GM23338 (cell line): ENCODE results near the gene DPH7. TPM values are rescaled to one million over a fixed set of nuclear protein-coding genes. Genes with fewer than 3 reads are reported as not detected.

Source experiments
- ATAC-seq: fragments of 200-7000 bp; cut with Tn5 transposase; 3 replicates; pipeline ENCODE4 v1.9.1; 2020
- DNase-seq: peaks from one replicate; pipeline ENCODE4 v3.0.0-alpha.2; 2015; ENCODE audit warnings: low spot score
- H2AFZ ChIP-seq: fragments of 200-600 bp; sonication (generic); 2 replicates; pipeline ENCODE4 v1.8.0; 2016; ENCODE audit warnings: antibody characterized with exemption, mild to moderate bottlenecking, moderate library complexity
- H3F3A ChIP-seq: fragments of 200-600 bp; sonication (generic); replicated peaks from 2 replicates; pipeline ENCODE4 v1.8.0; 2017; ENCODE audit warnings: antibody characterized with exemption, mixed run types, low read depth
- H3K27ac ChIP-seq: fragments of 200-600 bp; sonication (generic); 2 replicates; pipeline ENCODE4 v1.6.1; 2016; ENCODE audit warnings: low read depth
- H3K27me3 ChIP-seq: fragments of 200-600 bp; sonication (generic); 2 replicates; pipeline ENCODE4 v1.8.0; 2016; ENCODE audit warnings: mild to moderate bottlenecking, mixed run types, moderate library complexity; ENCODE audit not compliant: insufficient read depth
- H3K36me3 ChIP-seq: fragments of 200-600 bp; sonication (generic); 2 replicates; pipeline ENCODE4 v1.8.0; 2016; ENCODE audit warnings: mild to moderate bottlenecking; ENCODE audit not compliant: insufficient read depth
- H3K4me1 ChIP-seq: fragments of 200-600 bp; sonication (generic); 2 replicates; pipeline ENCODE4 v1.8.0; 2016; ENCODE audit warnings: mild to moderate bottlenecking, moderate library complexity; ENCODE audit not compliant: insufficient read depth
- H3K4me2 ChIP-seq: fragments of 200-600 bp; sonication (generic); 2 replicates; pipeline ENCODE4 v1.7.1; 2017; ENCODE audit warnings: mixed run types
- H3K4me3 ChIP-seq: fragments of 200-600 bp; sonication (generic); 2 replicates; pipeline ENCODE4 v1.6.1; 2016; ENCODE audit warnings: mixed run types
- H3K79me2 ChIP-seq: fragments of 200-600 bp; sonication (generic); replicated peaks from 2 replicates; pipeline ENCODE4 v1.8.0; 2017; ENCODE audit warnings: mild to moderate bottlenecking; ENCODE audit not compliant: insufficient read depth
- H3K9me2 ChIP-seq: fragments of 200-600 bp; sonication (generic); 2 replicates; pipeline ENCODE4 v1.8.0; 2017; ENCODE audit not compliant: insufficient read depth
- H4K20me1 ChIP-seq: fragments of 200-600 bp; sonication (generic); replicated peaks from 2 replicates; pipeline ENCODE4 v1.8.0; 2017; ENCODE audit warnings: mild to moderate bottlenecking; ENCODE audit not compliant: insufficient read depth
- H3K27ac Mint-ChIP-seq: 2 replicates; pipeline ENCODE4 v1.8.0; 2020; ENCODE audit warnings: inconsistent platforms, mild to moderate bottlenecking, moderate library complexity, mixed read lengths
- H3K27me3 Mint-ChIP-seq: 3 replicates; pipeline ENCODE4 v1.8.0; 2022; ENCODE audit warnings: low read depth, mild to moderate bottlenecking, moderate library complexity, mixed read lengths, inconsistent platforms; ENCODE audit not compliant: insufficient read depth, poor library complexity
- H3K36me3 Mint-ChIP-seq: 3 replicates; pipeline ENCODE4 v1.8.0; 2021; ENCODE audit warnings: low read depth, mild to moderate bottlenecking, inconsistent platforms, moderate library complexity, mixed read lengths
- H3K4me1 Mint-ChIP-seq: 3 replicates; pipeline ENCODE4 v1.8.0; 2020; ENCODE audit warnings: mild to moderate bottlenecking, inconsistent platforms, mixed read lengths
- H3K4me3 Mint-ChIP-seq: 3 replicates; pipeline ENCODE4 v1.8.0; 2021; ENCODE audit warnings: moderate library complexity, mild to moderate bottlenecking, inconsistent platforms, mixed read lengths
- H3K9me3 Mint-ChIP-seq: 3 replicates; pipeline ENCODE4 v1.8.0; 2020; ENCODE audit warnings: moderate library complexity, mild to moderate bottlenecking, inconsistent platforms, mixed read lengths
- CTCF ChIP-seq, 2 experiments: fragments of 200-600 bp in 1 of 2; sonication (generic) in 1 of 2; conservative IDR thresholded peaks; 2 replicates each; pipeline versions ENCODE4 v1.5.1 to v1.6.1; 2016 to 2017; ENCODE audit warnings: antibody characterized with exemption in 2 of 2, low read depth in 2 of 2, mild to moderate bottlenecking in 2 of 2, moderate library complexity in 1 of 2
- JUNB ChIP-seq: IDR thresholded peaks from one replicate; pipeline ENCODE4 v1.6.1; 2016; ENCODE audit warnings: antibody characterized with exemption; ENCODE audit not compliant: unreplicated experiment
- NANOG ChIP-seq: IDR thresholded peaks from 2 replicates; pipeline ENCODE4 v1.6.1; 2016; ENCODE audit warnings: antibody characterized with exemption, borderline replicate concordance
- ZNF331 ChIP-seq: fragments of 250-450 bp; sonication (Bioruptor Pico); IDR thresholded peaks from 2 replicates; pipeline ENCODE4 v1.5.0; 2020; ENCODE audit warnings: low read depth, mild to moderate bottlenecking, moderate library complexity
- ZNF462 ChIP-seq: fragments of 250-450 bp; sonication (Bioruptor Pico); IDR thresholded peaks from 2 replicates; pipeline ENCODE4 v1.5.0; 2020; ENCODE audit warnings: mild to moderate bottlenecking, moderate library complexity
- polyA plus RNA-seq: library from polyadenylated mRNA; unstranded; fragments of >200 nt; fragmentation: Nextera tagmentation; extraction: Ambion mirVana; gene quantifications from 2 replicates; pipeline ENCODE4 v1.2.1, GENCODE V29; 2016
- total RNA-seq: library from RNA; depleted of rRNA; stranded (reverse); fragments of >200 nt; shearing (Covaris generic); gene quantifications from 2 replicates; pipeline ENCODE4 v1.2.3, GENCODE V29; 2014
- TF ChIP-seq, protein P1 (sequence below): IDR thresholded peaks from 2 replicates; pipeline ENCODE4 v1.6.1; 2016; ENCODE audit warnings: antibody characterized with exemption
- TF ChIP-seq, protein P2 (sequence below): IDR thresholded peaks from one replicate; pipeline ENCODE4 v1.6.1; 2018; ENCODE audit warnings: antibody characterized with exemption; ENCODE audit not compliant: unreplicated experiment

Gene DPH7
- total and polyA plus RNA-seq, 2 experiments from 2014 or later: 44.5 to 68.8 TPM

DNA sequence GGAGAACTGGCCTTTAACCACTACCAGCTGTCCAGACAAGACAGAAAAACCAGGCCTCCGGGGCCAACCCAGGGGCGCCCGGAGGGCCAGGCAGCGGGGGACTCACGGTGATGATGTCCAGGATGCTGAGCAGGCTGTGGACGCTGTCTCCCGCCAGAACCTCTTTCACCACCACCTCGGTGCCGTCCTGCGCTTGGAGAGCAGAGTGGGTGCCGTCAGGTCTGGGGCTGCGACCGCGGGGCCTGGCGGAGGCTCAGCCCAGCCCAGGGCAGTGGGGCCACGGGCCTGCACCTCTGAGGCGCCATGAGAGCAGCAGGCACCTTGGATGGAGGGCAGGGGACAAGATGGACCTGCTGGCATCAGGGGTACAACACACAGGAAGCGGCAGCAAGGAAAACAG is 38.2 kb downstream of the DPH7 start:
- H3K4me2 ChIP-seq: no peak overlapping the region
- H3K9me3 Mint-ChIP-seq: peaks cover under 1% of the 10 kb centered on the region; the same call in 1 of the 3 replicates
- no peak overlapping the region for H3K4me3 Mint-ChIP-seq
- no peaks in the 10 kb centered on the region for H3K79me2 ChIP-seq
- no peaks in the 10 kb centered on the region for H3K4me1 Mint-ChIP-seq
- H3F3A ChIP-seq: no peaks in the 10 kb centered on the region
- DNase-seq (no peak), ATAC-seq (no peak)
- no peak overlapping the region for H2AFZ ChIP-seq
- no peak for TF ChIP-seq NANOG
- no peak for TF ChIP-seq ZNF462 (CRISPR knock-in tag)
- no peak for TF ChIP-seq CTCF (conservative IDR thresholded peaks at IDR 0.05; ENCODE audit: low read depth in 2 of 2)
- no peak overlapping the region for H3K27ac Mint-ChIP-seq
- H3K36me3 ChIP-seq: no peaks in the 10 kb centered on the region
- no peaks in the 10 kb centered on the region for H3K9me2 ChIP-seq
- no peak overlapping the region for H3K27ac ChIP-seq
- no peaks in the 10 kb centered on the region for H3K27me3 ChIP-seq
- no peak overlapping the region for H3K4me3 ChIP-seq
- no peaks in the 10 kb centered on the region for H4K20me1 ChIP-seq
- H3K36me3 Mint-ChIP-seq: no peaks in the 10 kb centered on the region; the same call in 1 of the 3 replicates
- no peaks in the 10 kb centered on the region for H3K4me1 ChIP-seq
- H3K27me3 Mint-ChIP-seq: peaks cover 3% of the 10 kb centered on the region

- DNase-seq (no peak), ATAC-seq (no peak)
- Histone ChIP-seq H3K9me2 (no peaks in the 10 kb centered on the region), H3K4me3 (no peak overlapping the region), H3F3A (0 out of 2 replicates have a peak, but pooled peaks cover 5% of the 10 kb centered on the region), H3K4me1 (no peaks in the 10 kb centered on the region), H3K27me3 (no peaks in the 10 kb centered on the region), H3K4me2 (no peak overlapping the region), H3K36me3 (no peaks in the 10 kb centered on the region), H4K20me1 (no peaks in the 10 kb centered on the region), H3K27ac (no peak overlapping the region), H3K79me2 (no peaks in the 10 kb centered on the region), H2AFZ (no peak overlapping the region)
- Mint-ChIP-seq H3K27me3 (peaks cover 9% of the 10 kb centered on the region), H3K4me1 (no peaks in the 10 kb centered on the region; the same call in 2 of the 3 replicates), H3K4me3 (no peak overlapping the region), H3K9me3 (peaks cover 17% of the 10 kb centered on the region), H3K36me3 (peaks cover 8% of the 10 kb centered on the region; the same call in 2 of the 3 replicates), H3K27ac (no peak overlapping the region)
- TF ChIP-seq ZNF331: no peak
- TF ChIP-seq, protein P1, sequence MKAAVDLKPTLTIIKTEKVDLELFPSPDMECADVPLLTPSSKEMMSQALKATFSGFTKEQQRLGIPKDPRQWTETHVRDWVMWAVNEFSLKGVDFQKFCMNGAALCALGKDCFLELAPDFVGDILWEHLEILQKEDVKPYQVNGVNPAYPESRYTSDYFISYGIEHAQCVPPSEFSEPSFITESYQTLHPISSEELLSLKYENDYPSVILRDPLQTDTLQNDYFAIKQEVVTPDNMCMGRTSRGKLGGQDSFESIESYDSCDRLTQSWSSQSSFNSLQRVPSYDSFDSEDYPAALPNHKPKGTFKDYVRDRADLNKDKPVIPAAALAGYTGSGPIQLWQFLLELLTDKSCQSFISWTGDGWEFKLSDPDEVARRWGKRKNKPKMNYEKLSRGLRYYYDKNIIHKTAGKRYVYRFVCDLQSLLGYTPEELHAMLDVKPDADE: no peak
- TF ChIP-seq JUNB: no peak
- TF ChIP-seq, protein P2, sequence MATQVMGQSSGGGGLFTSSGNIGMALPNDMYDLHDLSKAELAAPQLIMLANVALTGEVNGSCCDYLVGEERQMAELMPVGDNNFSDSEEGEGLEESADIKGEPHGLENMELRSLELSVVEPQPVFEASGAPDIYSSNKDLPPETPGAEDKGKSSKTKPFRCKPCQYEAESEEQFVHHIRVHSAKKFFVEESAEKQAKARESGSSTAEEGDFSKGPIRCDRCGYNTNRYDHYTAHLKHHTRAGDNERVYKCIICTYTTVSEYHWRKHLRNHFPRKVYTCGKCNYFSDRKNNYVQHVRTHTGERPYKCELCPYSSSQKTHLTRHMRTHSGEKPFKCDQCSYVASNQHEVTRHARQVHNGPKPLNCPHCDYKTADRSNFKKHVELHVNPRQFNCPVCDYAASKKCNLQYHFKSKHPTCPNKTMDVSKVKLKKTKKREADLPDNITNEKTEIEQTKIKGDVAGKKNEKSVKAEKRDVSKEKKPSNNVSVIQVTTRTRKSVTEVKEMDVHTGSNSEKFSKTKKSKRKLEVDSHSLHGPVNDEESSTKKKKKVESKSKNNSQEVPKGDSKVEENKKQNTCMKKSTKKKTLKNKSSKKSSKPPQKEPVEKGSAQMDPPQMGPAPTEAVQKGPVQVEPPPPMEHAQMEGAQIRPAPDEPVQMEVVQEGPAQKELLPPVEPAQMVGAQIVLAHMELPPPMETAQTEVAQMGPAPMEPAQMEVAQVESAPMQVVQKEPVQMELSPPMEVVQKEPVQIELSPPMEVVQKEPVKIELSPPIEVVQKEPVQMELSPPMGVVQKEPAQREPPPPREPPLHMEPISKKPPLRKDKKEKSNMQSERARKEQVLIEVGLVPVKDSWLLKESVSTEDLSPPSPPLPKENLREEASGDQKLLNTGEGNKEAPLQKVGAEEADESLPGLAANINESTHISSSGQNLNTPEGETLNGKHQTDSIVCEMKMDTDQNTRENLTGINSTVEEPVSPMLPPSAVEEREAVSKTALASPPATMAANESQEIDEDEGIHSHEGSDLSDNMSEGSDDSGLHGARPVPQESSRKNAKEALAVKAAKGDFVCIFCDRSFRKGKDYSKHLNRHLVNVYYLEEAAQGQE: no peak
- TF ChIP-seq NANOG: no peak
Observed at GRCh38 chr9:137538058-137538457, 40.7 kb downstream of the DPH7 start.
